Measurements from ENCODE around the gene CSNK2B.

CSNK2B gene

DNA sequence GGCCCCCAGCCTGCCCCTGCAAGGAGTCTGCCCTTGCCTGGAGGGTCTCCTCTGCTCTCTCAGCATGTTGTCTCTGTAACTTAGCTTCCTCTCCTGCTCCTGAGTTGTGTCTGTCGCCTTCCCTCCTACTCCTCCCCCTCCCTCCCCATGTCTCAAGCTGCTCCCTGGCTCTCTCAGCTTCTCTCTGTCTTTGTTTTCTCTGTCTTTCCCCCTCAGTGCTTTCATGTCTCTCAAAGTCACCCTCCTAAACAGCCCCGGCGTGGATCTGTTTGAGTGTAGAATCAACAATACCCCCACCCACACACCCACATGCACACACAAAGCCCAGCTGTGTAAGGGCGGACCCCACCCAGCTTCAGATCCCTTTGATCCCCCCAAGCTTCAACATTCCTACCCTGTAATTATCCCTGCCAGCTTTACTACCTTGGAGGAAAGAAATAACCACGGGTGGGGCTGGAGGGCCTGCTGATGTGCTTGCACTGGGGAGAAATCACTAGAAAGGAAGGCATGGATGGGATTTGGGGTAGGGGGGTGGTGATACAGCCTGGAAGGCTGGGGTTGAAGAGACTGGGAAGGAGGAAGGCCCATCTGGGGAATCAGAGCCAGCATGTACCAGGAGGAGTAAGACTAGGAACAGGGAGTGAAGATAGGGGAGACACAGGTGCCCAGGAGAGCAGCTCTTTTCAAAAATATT, 48.3 kb downstream of the CSNK2B start (continued):
- TF ChIP-seq ZNF391 (tag by site-specific recombination; IDR thresholded peaks at IDR 0.05; ENCODE audit: borderline replicate concordance, low read depth) (no peak), KLF1 (tag by site-specific recombination; IDR thresholded peaks at IDR 0.05) (peak; percentile 100)

DNA sequence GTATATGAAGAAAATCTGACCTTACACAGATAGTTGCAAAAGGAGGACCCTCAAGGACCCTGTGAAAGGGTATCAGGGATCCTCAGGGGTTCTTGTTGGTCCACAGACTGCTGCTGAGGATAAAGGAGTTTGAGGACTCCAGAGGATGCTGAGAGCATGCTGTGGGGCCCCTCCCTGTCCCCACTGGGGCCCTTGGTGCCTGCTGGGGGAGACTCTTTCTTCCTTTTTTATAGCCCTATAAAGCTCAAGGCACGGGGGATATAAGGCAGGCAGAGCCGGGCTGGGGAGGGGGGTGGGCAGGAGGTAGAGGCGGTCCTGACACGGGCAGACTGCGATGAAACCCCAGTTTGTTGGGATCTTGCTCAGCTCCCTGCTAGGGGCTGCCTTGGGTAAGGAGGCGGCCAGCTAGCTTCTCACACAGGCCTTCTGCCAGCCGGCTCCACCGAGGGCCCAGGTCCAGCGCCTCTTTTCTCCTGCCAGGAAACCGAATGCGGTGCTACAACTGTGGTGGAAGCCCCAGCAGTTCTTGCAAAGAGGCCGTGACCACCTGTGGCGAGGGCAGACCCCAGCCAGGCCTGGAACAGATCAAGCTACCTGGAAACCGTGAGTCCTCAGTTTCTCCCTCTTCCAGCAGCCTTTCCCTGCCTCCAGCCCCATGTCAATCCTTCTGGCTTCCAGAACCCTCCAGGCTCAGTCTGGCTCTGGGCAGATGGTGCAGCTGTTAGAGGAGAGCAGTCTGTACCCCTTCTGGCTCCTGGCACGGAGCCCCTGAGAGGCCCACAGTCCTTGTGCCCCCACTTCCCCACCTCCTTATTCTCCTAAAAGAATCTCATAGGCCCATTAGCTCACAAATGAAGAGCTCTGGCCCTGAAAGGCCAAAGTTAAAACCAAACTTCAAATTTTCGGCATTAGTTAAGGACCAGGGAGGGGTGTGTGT, 49.4 kb downstream of the CSNK2B start, which contains the start of gene LY6G6D:
Gene LY6G6D (plus strand): TSS at position 327 of the 937 bp plus-strand sequence. CDS start 8 bp downstream, at position 335.
- ChIA-PET POLR2A (interaction anchor here (0.6 to 1.6 kb wide), 4 partner anchors 12 to 112 kb away, joined by 3 to 10 read pairs (median 4); partner anchors contain the start of genes ABHD16A and HSPA1B), CTCF (interaction anchor here (0.7 to 1.5 kb wide), 3 partner anchors 54 to 152 kb away, joined by 3 to 8 read pairs (median 3); no protein-coding TSS in a partner anchor)
- Histone ChIP-seq H3K27ac (ENCODE audit: extremely low read depth, low read depth, low read length) (peak within 1 kb of the TSS; percentile 46), H3K36me3 (ENCODE audit: control insufficient read depth in 2 of 2, insufficient read depth in 1 of 2, low read length in 2 of 2) (no peaks in the 10 kb centered on the region), H3K4me1 (ENCODE audit: control insufficient read depth, insufficient read depth, low read length) (peaks cover 4% of the 10 kb centered on the region), H3K4me3 (ENCODE audit: low read depth, low read length) (no peak within 1 kb of the TSS), H3K9me3 (ENCODE audit: control insufficient read depth, insufficient read depth, low read depth, low read length) (no peaks in the 10 kb centered on the region)
- peak; percentile 98 for TF ChIP-seq ZIC2 (tag by site-specific recombination; IDR thresholded peaks at IDR 0.05)
- peak; percentile 53 for TF ChIP-seq ZBTB8A (tag by site-specific recombination; IDR thresholded peaks at IDR 0.05)
- peak; percentile 69 for TF ChIP-seq GLIS2 (tag by site-specific recombination; IDR thresholded peaks at IDR 0.05)
- TF ChIP-seq ZNF777 (tag by site-specific recombination; IDR thresholded peaks at IDR 0.05; ENCODE audit: borderline replicate concordance), result no peak
- no peak for TF ChIP-seq ZBTB17 (tag by site-specific recombination; IDR thresholded peaks at IDR 0.05)
- TF ChIP-seq ZNF341 (tag by site-specific recombination; IDR thresholded peaks at IDR 0.05; ENCODE audit: low read depth), result peak; percentile 19; the same call in 1 of the 2 replicates
- 0 out of 2 replicates have a peak, but pooled peaks have one; percentile 11 for TF ChIP-seq IKZF3 (tag by site-specific recombination; IDR thresholded peaks at IDR 0.05)
- peak; percentile 47 for TF ChIP-seq GLIS1 (tag by site-specific recombination; IDR thresholded peaks at IDR 0.05)
- TF ChIP-seq ZFP69B (tag by site-specific recombination; IDR thresholded peaks at IDR 0.05), result peak; percentile 43; the same call in 1 of the 2 replicates
- TF ChIP-seq ZNF335 (tag by site-specific recombination; conservative IDR thresholded peaks at IDR 0.05), result peak; percentile 78
- TF ChIP-seq KLF7 (tag by site-specific recombination; IDR thresholded peaks at IDR 0.05; ENCODE audit: borderline replicate concordance), result no peak
- TF ChIP-seq, protein P1, sequence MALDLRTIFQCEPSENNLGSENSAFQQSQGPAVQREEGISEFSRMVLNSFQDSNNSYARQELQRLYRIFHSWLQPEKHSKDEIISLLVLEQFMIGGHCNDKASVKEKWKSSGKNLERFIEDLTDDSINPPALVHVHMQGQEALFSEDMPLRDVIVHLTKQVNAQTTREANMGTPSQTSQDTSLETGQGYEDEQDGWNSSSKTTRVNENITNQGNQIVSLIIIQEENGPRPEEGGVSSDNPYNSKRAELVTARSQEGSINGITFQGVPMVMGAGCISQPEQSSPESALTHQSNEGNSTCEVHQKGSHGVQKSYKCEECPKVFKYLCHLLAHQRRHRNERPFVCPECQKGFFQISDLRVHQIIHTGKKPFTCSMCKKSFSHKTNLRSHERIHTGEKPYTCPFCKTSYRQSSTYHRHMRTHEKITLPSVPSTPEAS (tag by site-specific recombination; IDR thresholded peaks at IDR 0.05), result peak; percentile 41; the same call in 1 of the 2 replicates
- TF ChIP-seq, protein P2, sequence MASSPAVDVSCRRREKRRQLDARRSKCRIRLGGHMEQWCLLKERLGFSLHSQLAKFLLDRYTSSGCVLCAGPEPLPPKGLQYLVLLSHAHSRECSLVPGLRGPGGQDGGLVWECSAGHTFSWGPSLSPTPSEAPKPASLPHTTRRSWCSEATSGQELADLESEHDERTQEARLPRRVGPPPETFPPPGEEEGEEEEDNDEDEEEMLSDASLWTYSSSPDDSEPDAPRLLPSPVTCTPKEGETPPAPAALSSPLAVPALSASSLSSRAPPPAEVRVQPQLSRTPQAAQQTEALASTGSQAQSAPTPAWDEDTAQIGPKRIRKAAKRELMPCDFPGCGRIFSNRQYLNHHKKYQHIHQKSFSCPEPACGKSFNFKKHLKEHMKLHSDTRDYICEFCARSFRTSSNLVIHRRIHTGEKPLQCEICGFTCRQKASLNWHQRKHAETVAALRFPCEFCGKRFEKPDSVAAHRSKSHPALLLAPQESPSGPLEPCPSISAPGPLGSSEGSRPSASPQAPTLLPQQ (tag by site-specific recombination; IDR thresholded peaks at IDR 0.05), result peak; percentile 40; the same call in 1 of the 2 replicates
- TF ChIP-seq SCRT2 (tag by site-specific recombination; IDR thresholded peaks at IDR 0.05), result peak; percentile 80
- TF ChIP-seq ZNF621 (tag by site-specific recombination; IDR thresholded peaks at IDR 0.05), result no peak

DNA sequence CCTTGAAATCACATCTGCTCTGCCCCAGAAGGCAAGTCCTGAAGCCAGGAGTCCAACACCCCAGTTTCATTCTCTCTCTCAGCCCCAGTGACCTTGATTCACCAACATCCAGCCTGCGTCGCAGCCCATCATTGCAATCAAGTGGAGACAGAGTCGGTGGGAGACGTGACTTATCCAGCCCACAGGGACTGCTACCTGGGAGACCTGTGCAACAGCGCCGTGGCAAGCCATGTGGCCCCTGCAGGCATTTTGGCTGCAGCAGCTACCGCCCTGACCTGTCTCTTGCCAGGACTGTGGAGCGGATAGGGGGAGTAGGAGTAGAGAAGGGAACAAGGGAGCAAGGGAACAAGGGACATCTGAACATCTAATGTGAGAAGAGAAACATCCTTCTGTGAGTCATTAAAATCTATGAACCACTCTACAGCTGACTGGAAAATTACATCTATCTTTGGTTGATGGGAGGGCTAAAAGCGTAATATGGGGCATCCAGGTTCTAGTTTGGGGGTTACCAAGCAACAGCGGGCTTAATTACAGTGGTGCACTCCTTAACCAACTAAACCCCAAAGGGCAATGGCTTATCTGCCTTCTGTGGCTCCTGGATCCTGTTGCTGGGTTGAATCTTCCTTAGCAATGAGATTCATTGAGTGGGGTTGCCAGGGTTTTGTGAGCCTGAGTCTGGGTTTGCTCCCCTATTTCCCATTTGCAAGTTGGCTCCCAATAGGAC, 51.8 kb downstream of the CSNK2B start:
- TF ChIP-seq, protein P3, sequence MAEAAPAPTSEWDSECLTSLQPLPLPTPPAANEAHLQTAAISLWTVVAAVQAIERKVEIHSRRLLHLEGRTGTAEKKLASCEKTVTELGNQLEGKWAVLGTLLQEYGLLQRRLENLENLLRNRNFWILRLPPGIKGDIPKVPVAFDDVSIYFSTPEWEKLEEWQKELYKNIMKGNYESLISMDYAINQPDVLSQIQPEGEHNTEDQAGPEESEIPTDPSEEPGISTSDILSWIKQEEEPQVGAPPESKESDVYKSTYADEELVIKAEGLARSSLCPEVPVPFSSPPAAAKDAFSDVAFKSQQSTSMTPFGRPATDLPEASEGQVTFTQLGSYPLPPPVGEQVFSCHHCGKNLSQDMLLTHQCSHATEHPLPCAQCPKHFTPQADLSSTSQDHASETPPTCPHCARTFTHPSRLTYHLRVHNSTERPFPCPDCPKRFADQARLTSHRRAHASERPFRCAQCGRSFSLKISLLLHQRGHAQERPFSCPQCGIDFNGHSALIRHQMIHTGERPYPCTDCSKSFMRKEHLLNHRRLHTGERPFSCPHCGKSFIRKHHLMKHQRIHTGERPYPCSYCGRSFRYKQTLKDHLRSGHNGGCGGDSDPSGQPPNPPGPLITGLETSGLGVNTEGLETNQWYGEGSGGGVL (tag by site-specific recombination; IDR thresholded peaks at IDR 0.05), result no peak
- TF ChIP-seq, protein P4, sequence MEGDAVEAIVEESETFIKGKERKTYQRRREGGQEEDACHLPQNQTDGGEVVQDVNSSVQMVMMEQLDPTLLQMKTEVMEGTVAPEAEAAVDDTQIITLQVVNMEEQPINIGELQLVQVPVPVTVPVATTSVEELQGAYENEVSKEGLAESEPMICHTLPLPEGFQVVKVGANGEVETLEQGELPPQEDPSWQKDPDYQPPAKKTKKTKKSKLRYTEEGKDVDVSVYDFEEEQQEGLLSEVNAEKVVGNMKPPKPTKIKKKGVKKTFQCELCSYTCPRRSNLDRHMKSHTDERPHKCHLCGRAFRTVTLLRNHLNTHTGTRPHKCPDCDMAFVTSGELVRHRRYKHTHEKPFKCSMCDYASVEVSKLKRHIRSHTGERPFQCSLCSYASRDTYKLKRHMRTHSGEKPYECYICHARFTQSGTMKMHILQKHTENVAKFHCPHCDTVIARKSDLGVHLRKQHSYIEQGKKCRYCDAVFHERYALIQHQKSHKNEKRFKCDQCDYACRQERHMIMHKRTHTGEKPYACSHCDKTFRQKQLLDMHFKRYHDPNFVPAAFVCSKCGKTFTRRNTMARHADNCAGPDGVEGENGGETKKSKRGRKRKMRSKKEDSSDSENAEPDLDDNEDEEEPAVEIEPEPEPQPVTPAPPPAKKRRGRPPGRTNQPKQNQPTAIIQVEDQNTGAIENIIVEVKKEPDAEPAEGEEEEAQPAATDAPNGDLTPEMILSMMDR (tag by site-specific recombination; IDR thresholded peaks at IDR 0.05), result 0 out of 2 replicates have a peak, but pooled peaks have one; percentile 30
- Histone ChIP-seq H3K4me3 (ENCODE audit: low read depth, low read length) (no peak overlapping the region), H3K4me1 (ENCODE audit: control insufficient read depth, insufficient read depth, low read length) (peaks cover 4% of the 10 kb centered on the region), H3K9me3 (ENCODE audit: control insufficient read depth, insufficient read depth, low read depth, low read length) (no peaks in the 10 kb centered on the region), H3K27ac (ENCODE audit: extremely low read depth, low read depth, low read length) (no peak overlapping the region), H3K36me3 (ENCODE audit: control insufficient read depth in 2 of 2, insufficient read depth in 1 of 2, low read length in 2 of 2) (no peaks in the 10 kb centered on the region)
- POLR2A ChIA-PET, result no interaction called here
- CTCF ChIA-PET, result interaction anchor here (0.7 kb wide), 1 partner anchor 23 kb away, joined by 3 read pairs; no protein-coding TSS in a partner anchor
